SK-N-MC (cell line): ENCODE results near the gene RIBC1.

Experiments
- EZH2 ChIP-seq: fragments of 200-600 bp; sonication (generic); IDR thresholded peaks from one replicate; pipeline ENCODE4 v1.6.1; 2017; ENCODE audit warnings: antibody characterized with exemption
- FOXP2 ChIP-seq: optimal IDR thresholded peaks from 2 replicates; pipeline ENCODE3; 2011; ENCODE audit warnings: mild to moderate bottlenecking, moderate library complexity; ENCODE audit not compliant: insufficient read depth; ENCODE audit errors: extremely low read length, control extremely low read depth
- POLR2AphosphoS5 ChIP-seq: IDR thresholded peaks from 2 replicates; pipeline ENCODE4 v1.6.1; 2012; ENCODE audit warnings: mild to moderate bottlenecking, low read depth, low read length, borderline replicate concordance

DNA sequence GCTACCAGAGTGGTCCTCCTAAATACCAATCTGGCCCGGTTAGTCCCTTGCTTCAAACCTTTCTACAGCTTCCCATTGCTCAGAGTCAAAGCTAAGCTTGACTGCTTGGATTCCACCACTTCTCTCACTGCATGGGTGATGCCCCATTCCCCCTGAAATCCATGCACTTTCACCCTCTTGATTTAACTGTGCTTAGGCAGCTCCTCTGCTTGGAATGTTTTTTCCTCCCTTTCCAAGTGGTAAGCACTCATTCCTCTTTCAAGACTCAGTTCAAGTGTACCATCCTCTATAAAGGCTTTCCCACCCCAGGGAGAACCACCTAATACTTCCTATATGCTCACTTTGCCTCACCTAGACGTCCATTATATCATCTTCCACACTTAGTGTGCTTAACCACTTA is 49.4 kb upstream of the RIBC1 start:
- TF ChIP-seq FOXP2 (no peak), POLR2AphosphoS5 (no peak), EZH2 (no peak)
